Stimulated activated CD8-positive, alpha-beta memory T cell treated with anti-CD3 and anti-CD28 coated beads, Interleukin-7, amount 100 ng/mL, for 24 hours (primary cell): ENCODE measurements around the gene MFSD8.
"Not testable (repeated sequence)": the region's sequence is repeated elsewhere in the genome, so short reads cannot be mapped to it uniquely, and the experiment has no call there.

Experiments
- DNase-seq: peaks from one replicate; pipeline ENCODE4 v3.0.0-alpha.2; 2020; ENCODE audit warnings: low read depth

MFSD8 gene

GRCh38 chr4:127965062-127965802 is at the start of gene MFSD8, which contains the start of gene ABHD18:
Gene MFSD8 (minus strand): TSS chr4:127965173. CDS start chr4:127965133, 40 bp downstream.
Gene ABHD18 (plus strand): TSS chr4:127965406. CDS start chr4:127982956, 17,550 bp downstream.
- DNase-seq, result peak; percentile 97

- no peak for DNase-seq
Measured at GRCh38 chr4:128009428-128009827, 44.5 kb upstream of the MFSD8 start.

- DNase-seq, result no peak
Measured at GRCh38 chr4:128006592-128006991, 41.6 kb upstream of the MFSD8 start.

- no peak for DNase-seq
Measured at GRCh38 chr4:127997534-127998388, 32.8 kb upstream of the MFSD8 start.

GRCh38 chr4:127996521-127996920 is 31.5 kb upstream of the MFSD8 start:
- DNase-seq, result not testable (repeated sequence)

- DNase-seq, result no peak
Measured at GRCh38 chr4:127995776-127996175, 30.8 kb upstream of the MFSD8 start.

- no peak for DNase-seq
Measured at GRCh38 chr4:127993151-127993550, 28.2 kb upstream of the MFSD8 start.

- DNase-seq, result no peak
Measured at GRCh38 chr4:127988638-127989037, 23.7 kb upstream of the MFSD8 start.

GRCh38 chr4:127985989-127986388 is 21.0 kb upstream of the MFSD8 start:
- DNase-seq, result no peak

GRCh38 chr4:127982445-127982844 is 17.5 kb upstream of the MFSD8 start:
- DNase-seq, result no peak

GRCh38 chr4:127978930-127979329 is 14.0 kb upstream of the MFSD8 start:
- no peak for DNase-seq

- no peak for DNase-seq
Measured at GRCh38 chr4:127975121-127975770, 10.3 kb upstream of the MFSD8 start.

- not testable (repeated sequence) for DNase-seq
Measured at GRCh38 chr4:127970925-127971324, 6.0 kb upstream of the MFSD8 start.

GRCh38 chr4:127968586-127968985 is 3.6 kb upstream of the MFSD8 start:
- no peak for DNase-seq

- no peak for DNase-seq
Measured at GRCh38 chr4:127967141-127967775, 2.3 kb upstream of the MFSD8 start.

GRCh38 chr4:127965803-127966175 is 816 bp upstream of the MFSD8 start:
- peak; percentile 35 for DNase-seq

- DNase-seq, result not testable (repeated sequence)
Measured at GRCh38 chr4:127964426-127965061, 429 bp downstream of the MFSD8 start.

GRCh38 chr4:127963633-127964398 is 1.2 kb downstream of the MFSD8 start:
- DNase-seq, result not testable (repeated sequence)

GRCh38 chr4:127959794-127960193 is 5.2 kb downstream of the MFSD8 start:
- DNase-seq, result no peak

GRCh38 chr4:127957105-127957504 is 7.9 kb downstream of the MFSD8 start:
- no peak for DNase-seq

GRCh38 chr4:127936974-127937373 is 28.0 kb downstream of the MFSD8 start:
- DNase-seq, result no peak
